HCT116 (cell line): Measurements from ENCODE around the gene ZNF776.

ENCODE experiments used
- CTCF ChIP-seq, 3 experiments: fragments of 200-600 bp in 1 of 3; sonication (generic) in 1 of 3; IDR thresholded peaks in 2 of 3; conservative IDR thresholded peaks in 1 of 3; 2 replicates each; pipeline ENCODE4 v1.5.1; 2012 to 2017; ENCODE audit warnings: low read depth in 2 of 3, low read length in 2 of 3, antibody characterized with exemption in 1 of 3, borderline replicate concordance in 1 of 3, control low read depth in 1 of 3, mild to moderate bottlenecking in 1 of 3, mixed read lengths in 1 of 3, mixed run types in 1 of 3, moderate library complexity in 1 of 3; ENCODE audit not compliant: insufficient read depth in 1 of 3
- EZH2 ChIP-seq: fragments of 200-600 bp; sonication (generic); IDR thresholded peaks from 2 replicates; pipeline ENCODE4 v1.6.1; 2017; ENCODE audit warnings: antibody characterized with exemption, mixed run types
- EZH2phosphoT487 ChIP-seq: fragments of 200-600 bp; IDR thresholded peaks from 2 replicates; pipeline ENCODE4 v1.6.1; 2018; ENCODE audit warnings: antibody characterized with exemption, borderline replicate concordance
- JUND ChIP-seq: IDR thresholded peaks from 2 replicates; pipeline ENCODE4 v1.6.1; 2012
- POLR2A ChIP-seq: IDR thresholded peaks from 2 replicates; pipeline ENCODE4 v1.7.0; 2011; ENCODE audit warnings: borderline replicate concordance; ENCODE audit not compliant: insufficient read depth, insufficient read length; ENCODE audit errors: extremely low read depth
- POLR2AphosphoS5 ChIP-seq: IDR thresholded peaks from 2 replicates; pipeline ENCODE4 v1.6.1; 2011; ENCODE audit warnings: mild to moderate bottlenecking, low read depth, low read length, moderate library complexity
- RAD21 ChIP-seq: IDR thresholded peaks from 2 replicates; pipeline ENCODE4 v1.6.1; 2012; ENCODE audit warnings: low read depth, mild to moderate bottlenecking
- SP1 ChIP-seq: IDR thresholded peaks from 2 replicates; pipeline ENCODE4 v1.6.1; 2012; ENCODE audit warnings: low read depth
- SRF ChIP-seq: IDR thresholded peaks from 2 replicates; pipeline ENCODE4 v1.6.1; 2012; ENCODE audit warnings: low read depth
- TCF7L2 ChIP-seq: IDR thresholded peaks from 2 replicates; pipeline ENCODE4 v1.7.0; 2011; ENCODE audit warnings: borderline replicate concordance, inconsistent platforms; ENCODE audit not compliant: insufficient read depth, insufficient read length; ENCODE audit errors: extremely low read depth
- ZFX ChIP-seq: fragments of 450-650 bp; IDR thresholded peaks from 2 replicates; pipeline ENCODE4 v1.6.1; 2017
- ZNF274 ChIP-seq: fragments of 200-500 bp; sonication (Bioruptor generic); IDR thresholded peaks from 2 replicates; pipeline ENCODE4 v1.6.1; 2014; ENCODE audit warnings: mild to moderate bottlenecking, low read depth, low read length, inconsistent platforms
- TF ChIP-seq, protein P1 (sequence below): IDR thresholded peaks from 2 replicates; pipeline ENCODE4 v1.6.1; 2012; ENCODE audit warnings: low read depth
- TF ChIP-seq, protein P2 (sequence below): IDR thresholded peaks from 2 replicates; pipeline ENCODE4 v1.6.1; 2012

- TF ChIP-seq, protein P1, sequence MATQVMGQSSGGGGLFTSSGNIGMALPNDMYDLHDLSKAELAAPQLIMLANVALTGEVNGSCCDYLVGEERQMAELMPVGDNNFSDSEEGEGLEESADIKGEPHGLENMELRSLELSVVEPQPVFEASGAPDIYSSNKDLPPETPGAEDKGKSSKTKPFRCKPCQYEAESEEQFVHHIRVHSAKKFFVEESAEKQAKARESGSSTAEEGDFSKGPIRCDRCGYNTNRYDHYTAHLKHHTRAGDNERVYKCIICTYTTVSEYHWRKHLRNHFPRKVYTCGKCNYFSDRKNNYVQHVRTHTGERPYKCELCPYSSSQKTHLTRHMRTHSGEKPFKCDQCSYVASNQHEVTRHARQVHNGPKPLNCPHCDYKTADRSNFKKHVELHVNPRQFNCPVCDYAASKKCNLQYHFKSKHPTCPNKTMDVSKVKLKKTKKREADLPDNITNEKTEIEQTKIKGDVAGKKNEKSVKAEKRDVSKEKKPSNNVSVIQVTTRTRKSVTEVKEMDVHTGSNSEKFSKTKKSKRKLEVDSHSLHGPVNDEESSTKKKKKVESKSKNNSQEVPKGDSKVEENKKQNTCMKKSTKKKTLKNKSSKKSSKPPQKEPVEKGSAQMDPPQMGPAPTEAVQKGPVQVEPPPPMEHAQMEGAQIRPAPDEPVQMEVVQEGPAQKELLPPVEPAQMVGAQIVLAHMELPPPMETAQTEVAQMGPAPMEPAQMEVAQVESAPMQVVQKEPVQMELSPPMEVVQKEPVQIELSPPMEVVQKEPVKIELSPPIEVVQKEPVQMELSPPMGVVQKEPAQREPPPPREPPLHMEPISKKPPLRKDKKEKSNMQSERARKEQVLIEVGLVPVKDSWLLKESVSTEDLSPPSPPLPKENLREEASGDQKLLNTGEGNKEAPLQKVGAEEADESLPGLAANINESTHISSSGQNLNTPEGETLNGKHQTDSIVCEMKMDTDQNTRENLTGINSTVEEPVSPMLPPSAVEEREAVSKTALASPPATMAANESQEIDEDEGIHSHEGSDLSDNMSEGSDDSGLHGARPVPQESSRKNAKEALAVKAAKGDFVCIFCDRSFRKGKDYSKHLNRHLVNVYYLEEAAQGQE: no peak
- TF ChIP-seq EZH2: no peak
- no peak for TF ChIP-seq CTCF (IDR thresholded peaks at IDR 0.05 in 2 of 3, conservative IDR thresholded peaks at IDR 0.05 in 1 of 3; ENCODE audit: borderline replicate concordance in 1 of 3, insufficient read depth in 1 of 3, low read depth in 2 of 3, low read length in 2 of 3)
- TF ChIP-seq ZNF274: no peak
- no peak for TF ChIP-seq POLR2AphosphoS5
- no peak for TF ChIP-seq POLR2A
- no peak for TF ChIP-seq EZH2phosphoT487
- no peak for TF ChIP-seq SRF
- TF ChIP-seq TCF7L2: no peak
- no peak for TF ChIP-seq RAD21
- TF ChIP-seq ZFX: no peak
- no peak for TF ChIP-seq SP1
- TF ChIP-seq, protein P2, sequence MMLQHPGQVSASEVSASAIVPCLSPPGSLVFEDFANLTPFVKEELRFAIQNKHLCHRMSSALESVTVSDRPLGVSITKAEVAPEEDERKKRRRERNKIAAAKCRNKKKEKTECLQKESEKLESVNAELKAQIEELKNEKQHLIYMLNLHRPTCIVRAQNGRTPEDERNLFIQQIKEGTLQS: no peak
- no peak for TF ChIP-seq JUND
These were observed 1.4 kb downstream of the ZNF776 start for GRCh38 chr19:57748029-57748428.
